HG03097 (cell line): ENCODE results near the gene ADTRP.
"Not testable (repeated sequence)": the region's sequence is repeated elsewhere in the genome, so short reads cannot be mapped to it uniquely, and the experiment has no call there.

Source experiments
- ATAC-seq: cut with Tn5 transposase; IDR thresholded peaks from one replicate; pipeline ENCODE4 v1.9.1; 2021; ENCODE audit not compliant: unreplicated experiment, low FRiP score

ADTRP gene

DNA sequence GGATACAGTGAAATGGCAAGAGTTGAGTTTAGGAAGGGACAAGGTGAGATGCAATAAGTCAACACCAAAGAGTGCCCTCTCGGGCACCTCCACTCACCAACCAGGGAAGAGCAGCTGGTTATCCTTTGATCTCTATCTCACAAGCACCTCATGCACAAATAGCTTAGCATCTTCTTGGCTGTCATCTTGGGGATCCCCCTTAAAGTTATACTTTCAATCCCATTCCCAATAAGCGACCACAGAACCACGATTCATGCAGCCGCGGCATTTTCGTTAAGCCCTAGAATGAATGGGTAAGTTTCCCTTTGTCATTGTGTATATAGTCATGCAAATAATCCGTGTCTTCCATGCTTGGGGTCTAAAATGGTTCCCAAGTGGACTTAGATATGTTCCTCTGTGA, 73.5 kb downstream of the ADTRP start:
- no peak for ATAC-seq

GRCh38 chr6:11703725-11704124, 74.9 kb downstream of the ADTRP start:
- no peak for ATAC-seq

GRCh38 chr6:11702500-11703130, 76.0 kb downstream of the ADTRP start:
- ATAC-seq, result no peak

GRCh38 chr6:11702089-11702488, 76.5 kb downstream of the ADTRP start:
- no peak for ATAC-seq

- no peak for ATAC-seq
These were observed 77.0 kb downstream of the ADTRP start for GRCh38 chr6:11701573-11701972.

- no peak for ATAC-seq
These were observed 78.4 kb downstream of the ADTRP start for GRCh38 chr6:11700118-11700718.

DNA sequence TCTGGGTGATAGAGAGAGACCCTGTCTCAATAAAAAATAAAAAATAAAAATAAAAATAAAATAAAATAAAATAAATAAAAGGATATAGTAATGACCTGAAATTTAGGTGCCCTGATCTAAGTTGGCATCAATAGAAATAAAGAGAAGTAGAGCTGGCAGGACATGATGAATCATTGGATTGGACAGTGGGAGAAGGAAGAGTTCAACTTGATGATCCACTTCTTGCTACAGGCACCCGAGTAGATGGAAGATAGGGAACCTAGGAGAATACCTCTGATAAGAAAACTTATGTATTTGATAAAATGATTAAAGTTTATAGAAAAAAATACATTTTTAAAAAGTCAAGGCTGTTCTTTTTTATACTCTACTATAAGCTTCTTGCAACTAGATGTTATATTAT, 79.0 kb downstream of the ADTRP start:
- no peak for ATAC-seq

DNA sequence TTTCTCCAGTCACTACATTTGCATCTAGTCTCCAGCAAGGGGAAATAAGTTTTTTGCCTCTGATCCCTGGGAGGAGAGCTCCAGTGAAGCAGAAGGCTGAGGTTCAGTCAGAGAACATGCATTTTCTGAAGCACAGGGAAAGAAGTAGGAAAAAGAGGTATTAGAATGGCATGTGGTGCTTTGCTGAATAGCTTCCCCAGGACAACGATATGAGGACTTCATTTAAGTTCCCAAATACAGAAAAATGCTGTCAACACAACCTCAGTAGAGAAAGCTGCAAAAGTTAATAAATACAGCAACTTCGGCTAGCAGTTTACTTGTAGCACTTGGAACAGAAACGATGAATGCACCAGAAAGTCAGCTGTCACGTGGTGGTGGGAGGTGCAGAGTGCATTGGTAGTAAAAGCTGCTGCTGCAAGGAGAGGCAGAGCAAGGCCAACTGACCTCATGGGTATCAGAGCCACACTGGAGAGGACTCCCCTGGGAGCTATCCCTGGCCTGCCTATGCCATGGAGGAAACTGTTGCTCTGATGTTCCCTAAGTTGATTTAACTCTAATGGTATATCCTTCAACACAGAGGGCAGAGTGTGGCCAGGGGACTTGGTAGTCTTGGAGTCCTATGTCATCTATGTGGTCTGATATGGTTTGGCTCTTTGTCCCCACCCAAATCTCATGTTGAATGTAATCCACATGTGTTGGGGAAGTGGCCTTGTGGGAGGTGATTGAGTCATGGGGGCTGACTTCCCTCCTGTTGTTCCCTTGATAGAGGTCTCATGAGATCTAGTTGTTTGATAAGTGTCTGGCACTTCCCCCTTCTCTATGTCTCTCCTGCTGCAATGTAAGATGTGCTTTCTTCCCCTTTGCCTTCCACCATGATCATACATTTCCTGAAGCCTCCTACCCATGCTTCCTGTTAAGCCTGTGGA, 85.9 kb downstream of the ADTRP start:
- ATAC-seq, result no peak

- no peak for ATAC-seq
These were observed 88.8 kb downstream of the ADTRP start for GRCh38 chr6:11689847-11690246.

DNA sequence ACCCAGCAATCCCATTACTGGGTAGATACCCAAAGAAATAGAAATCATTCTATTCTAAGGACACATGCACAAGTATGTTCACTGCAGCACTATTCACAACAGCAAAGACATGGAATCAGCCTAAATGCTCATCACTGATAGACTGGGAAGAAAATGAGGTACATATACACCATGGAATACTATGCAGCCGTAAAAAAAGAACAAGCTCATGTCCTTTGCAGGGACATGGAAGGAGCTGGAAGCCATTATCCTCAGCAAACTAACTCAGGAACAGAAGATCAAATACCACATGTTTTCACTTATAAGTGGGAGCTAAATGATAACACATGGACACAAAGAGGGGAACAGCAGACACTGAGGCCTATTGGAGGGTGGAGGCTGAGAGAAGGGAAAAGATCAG, 89.2 kb downstream of the ADTRP start:
- not testable (repeated sequence) for ATAC-seq

- ATAC-seq, result no peak
These were observed 90.2 kb downstream of the ADTRP start for GRCh38 chr6:11688425-11688709.

DNA sequence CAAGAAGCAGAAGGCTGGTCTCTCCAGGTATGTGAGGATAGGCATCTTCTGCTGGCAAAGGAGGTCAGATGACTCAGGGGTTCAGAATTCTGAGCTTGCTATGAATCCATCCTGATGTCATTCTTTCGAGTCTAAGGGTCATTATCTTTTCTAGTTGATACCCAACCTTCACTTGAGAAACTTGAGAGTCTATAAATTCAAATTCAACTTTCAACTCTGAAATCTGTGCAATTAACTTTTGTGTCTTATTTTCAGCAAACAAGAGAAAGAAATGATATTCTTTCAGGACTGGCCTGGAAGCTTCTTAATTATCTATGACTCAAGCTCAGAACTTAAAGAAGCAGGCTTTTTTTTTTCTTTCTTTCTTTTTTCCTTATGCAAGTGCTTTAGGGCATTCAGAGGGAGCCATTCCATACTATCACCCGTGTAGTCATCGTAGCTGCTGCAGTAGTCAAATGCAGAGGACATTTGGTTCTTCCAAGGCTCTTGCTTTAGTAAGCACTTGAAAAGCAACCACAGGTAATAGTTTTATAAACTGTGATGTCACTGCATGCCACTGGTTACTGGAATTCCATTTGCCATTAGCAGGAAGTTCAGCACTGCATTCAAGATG, 93.0 kb downstream of the ADTRP start:
- no peak for ATAC-seq

DNA sequence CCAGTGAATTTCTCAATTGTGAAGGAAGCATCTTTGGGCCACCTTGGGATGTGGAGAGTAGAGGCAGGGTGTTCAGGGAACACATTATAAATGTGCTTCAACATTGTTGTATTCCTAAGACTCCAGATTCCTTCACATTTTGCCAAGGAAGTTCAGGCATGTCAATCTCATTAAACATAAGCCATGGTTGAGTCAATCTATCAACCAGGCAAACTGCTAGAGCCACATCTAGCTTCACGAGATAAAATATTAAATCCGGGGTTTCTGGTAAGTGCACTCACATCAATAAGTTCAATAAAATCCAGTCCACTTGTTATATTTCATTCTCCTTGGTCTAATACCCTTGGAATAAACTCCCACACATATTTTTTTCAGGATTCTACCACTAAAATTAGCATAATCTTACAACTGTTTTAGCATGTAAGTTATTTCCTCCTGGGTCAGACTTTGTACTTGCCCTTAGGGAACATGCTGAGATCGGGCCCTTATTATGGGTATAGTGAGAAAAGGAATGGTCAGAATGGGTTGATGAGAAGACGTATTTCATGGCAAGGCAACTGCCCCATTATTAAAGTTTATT, 93.6 kb downstream of the ADTRP start:
- no peak for ATAC-seq

DNA sequence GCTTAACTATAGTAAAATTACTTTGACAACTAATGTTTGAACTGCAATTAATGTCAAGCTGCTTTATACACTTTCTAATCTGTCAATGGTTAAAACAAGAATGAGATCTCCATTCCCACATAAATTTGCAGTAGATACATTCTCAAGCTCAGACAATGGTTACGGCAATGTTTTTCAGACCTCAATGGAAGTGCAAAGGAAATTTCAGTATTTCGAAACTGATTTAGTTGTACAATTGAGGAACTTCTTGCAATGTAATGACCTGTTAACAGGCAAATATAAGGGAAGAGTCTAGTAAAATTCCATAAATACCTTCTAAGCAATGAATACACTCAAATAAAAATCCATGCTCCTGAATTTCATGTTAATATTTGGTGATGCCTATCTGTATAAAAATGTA, 94.7 kb downstream of the ADTRP start:
- ATAC-seq, result no peak

DNA sequence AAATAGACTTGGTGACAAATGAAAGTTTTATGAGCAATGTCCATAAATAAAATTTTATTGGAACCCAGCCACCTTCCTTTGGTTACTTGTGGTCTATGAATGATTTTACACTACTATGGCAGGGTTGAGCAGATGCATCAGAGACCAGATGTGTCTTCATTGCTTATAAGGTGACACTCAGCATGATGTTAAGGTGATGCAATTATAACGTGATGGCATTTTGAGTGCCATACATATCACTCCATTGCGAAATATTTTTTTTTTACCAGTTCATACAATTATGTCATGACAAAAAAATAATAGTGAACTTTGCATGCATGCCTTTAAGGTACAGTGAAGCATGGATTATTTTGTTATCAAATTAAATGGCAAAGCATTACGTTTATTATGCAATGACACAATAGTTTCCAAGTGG, 96.0 kb downstream of the ADTRP start:
- ATAC-seq, result no peak

- no peak for ATAC-seq
These were observed 96.8 kb downstream of the ADTRP start for GRCh38 chr6:11681770-11682169.

DNA sequence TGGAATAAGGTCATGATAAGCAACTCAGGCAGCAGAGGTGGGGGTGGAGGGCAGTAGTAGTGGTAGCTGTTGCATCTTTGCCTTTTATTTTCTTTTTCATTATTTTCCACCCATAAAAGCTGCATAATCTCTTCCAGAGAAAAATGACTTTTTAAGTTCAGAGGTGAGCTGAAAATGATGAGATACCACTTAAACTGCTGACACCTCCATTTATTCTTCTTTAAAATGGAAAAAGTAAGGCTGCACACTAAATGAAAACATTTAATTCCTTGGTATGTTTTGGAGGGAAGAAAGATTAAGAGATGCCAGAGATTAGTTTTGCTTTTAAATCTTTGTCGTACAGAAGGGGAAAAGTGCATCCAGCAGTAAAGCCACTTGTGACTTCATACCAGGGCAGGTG, 97.2 kb downstream of the ADTRP start:
- no peak for ATAC-seq

- not testable (repeated sequence) for ATAC-seq
These were observed 98.1 kb downstream of the ADTRP start for GRCh38 chr6:11680479-11680878.

DNA sequence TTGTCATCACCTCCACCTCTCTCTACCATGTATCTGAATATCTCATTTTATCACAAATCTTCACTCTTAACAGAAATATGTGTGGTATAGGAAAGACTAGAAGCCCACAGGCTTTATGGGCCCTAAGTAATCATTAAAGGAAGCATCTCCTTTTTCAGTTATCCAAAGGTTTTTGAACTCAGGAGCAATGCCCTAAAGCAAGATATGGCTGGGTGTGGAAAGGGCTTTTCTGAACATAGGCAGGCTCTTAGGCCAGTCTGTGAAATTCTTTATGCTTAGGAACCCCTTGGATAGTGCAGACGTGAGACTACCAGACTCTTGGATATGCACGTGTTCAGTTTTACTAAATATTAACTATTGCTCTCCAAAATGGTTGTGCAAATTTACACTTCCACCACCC, 99.5 kb downstream of the ADTRP start:
- ATAC-seq, result no peak

DNA sequence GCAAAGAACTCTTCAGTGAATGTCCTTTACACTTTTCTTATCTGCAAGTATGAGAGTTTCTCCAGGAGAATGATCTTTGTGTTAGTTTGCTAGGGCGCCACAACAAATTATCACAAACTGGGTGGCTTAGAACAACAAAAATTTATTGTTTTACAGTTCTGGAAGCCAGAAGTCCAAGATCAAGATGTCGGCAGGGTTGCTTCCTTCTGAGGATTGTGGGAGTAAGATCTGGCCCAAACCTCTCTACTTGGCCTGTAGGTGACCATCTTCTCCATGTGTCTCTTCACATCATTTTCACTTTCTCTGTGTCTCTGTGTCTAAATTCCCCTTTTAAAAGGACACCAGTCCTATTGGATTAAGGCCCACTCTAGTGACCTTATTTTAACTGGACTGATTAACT, 103.0 kb downstream of the ADTRP start:
- ATAC-seq, result no peak

GRCh38 chr6:11672669-11673068, 105.9 kb downstream of the ADTRP start:
- ATAC-seq, result no peak
